HG02759 (cell line): Measurements from ENCODE around the gene C1orf216.
"Not testable (repeated sequence)": the region's sequence is repeated elsewhere in the genome, so short reads cannot be mapped to it uniquely, and the experiment has no call there.

ENCODE experiments used
- ATAC-seq: cut with Tn5 transposase; IDR thresholded peaks from one replicate; pipeline ENCODE4 v1.9.1; 2021; ENCODE audit warnings: mild to moderate bottlenecking, moderate library complexity; ENCODE audit not compliant: unreplicated experiment

C1orf216 gene

GRCh38 chr1:35707601-35708440 lies 10.9 kb downstream of the C1orf216 start:
- no peak for ATAC-seq

- ATAC-seq = no peak
These were observed 11.7 kb downstream of the C1orf216 start for GRCh38 chr1:35706846-35707600.

DNA sequence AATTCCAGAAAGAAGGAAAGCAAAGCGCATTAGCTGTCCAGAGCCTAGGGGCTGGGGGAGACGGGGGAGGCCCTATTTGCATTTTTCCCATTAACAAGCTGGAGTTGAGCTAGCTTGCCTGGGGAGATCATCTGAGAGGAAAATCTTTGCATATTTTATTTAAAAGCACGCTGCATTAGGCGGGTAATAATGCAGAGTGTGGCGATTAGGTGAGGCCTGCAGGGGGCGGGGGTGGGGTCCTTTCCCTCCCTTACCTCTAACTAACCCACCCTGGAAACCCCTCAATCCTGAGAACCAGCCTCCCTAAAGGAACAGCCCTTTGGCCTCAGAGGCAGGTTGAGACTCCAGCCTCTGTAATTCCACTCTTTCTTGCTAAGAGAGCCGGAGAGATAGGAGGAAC lies 16.2 kb downstream of the C1orf216 start:
- ATAC-seq = no peak

GRCh38 chr1:35699152-35699551 lies 19.5 kb downstream of the C1orf216 start:
- not testable (repeated sequence) for ATAC-seq

DNA sequence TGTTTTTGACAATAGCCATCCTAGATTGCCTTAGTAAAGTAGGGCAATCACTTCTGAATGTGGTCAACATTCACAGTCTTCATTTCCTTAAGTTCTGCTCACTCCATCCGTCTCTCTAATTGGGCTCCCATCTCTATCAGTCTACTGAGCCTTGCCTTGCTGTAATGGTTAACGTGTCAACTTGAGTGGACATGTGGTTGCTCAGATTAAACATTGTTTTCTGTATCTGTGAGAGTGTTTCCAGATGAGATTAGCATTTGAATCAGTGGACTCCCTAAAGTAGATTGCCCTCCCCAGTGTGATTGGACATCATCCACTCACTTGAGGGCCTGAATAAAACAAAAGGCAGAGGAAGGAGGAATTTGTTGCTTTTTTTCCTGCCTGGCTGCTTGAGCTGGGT lies 26.4 kb downstream of the C1orf216 start:
- no peak for ATAC-seq

GRCh38 chr1:35691571-35692220 lies 27.0 kb downstream of the C1orf216 start:
- ATAC-seq = no peak

- no peak for ATAC-seq
These were observed 27.6 kb downstream of the C1orf216 start for GRCh38 chr1:35691080-35691479.

DNA sequence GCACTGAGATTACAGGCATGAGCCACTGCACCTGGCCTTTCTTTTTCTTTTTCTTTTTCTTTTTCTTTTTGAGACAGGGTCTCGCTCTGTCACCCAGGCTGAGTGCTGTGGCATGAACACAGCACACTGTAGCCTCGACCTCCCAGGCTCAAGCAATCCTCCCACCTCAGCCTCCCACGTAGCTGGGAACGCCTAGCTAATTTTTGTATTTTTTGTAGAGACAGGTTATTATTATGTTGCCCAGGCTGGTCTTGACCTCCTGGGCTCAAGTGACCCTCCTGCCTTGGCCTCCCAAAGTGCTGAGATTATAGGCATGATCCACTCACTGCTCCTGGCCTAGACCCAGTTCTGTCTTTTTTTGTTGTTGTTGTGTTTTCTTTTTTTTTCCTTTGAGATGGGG lies 28.6 kb downstream of the C1orf216 start:
- ATAC-seq = not testable (repeated sequence)

- no peak for ATAC-seq
These were observed 30.5 kb downstream of the C1orf216 start for GRCh38 chr1:35688161-35688560.

GRCh38 chr1:35683012-35683411 lies 35.7 kb downstream of the C1orf216 start:
- no peak for ATAC-seq

DNA sequence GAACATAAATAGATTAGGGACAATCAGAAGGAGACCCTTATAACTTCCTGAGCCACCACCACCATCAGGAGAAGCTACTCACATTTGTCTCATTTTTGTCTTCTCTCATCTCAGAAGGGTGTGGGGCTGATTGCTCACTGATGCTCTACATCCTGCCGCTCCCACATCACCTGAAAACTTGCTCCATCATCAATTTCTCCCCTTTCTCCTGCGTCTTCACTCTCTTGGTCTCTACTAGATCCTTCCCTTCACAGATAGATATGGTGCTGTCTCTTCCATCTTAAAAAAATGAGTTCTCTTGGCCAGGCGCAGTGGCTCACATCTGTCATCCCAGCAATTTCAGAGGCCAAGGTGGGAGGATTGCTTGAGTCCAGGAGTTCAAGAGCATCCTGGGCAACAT lies 38.4 kb downstream of the C1orf216 start:
- ATAC-seq = no peak

- no peak for ATAC-seq
These were observed 42.9 kb downstream of the C1orf216 start for GRCh38 chr1:35675773-35676172.

- no peak for ATAC-seq
These were observed 44.6 kb downstream of the C1orf216 start for GRCh38 chr1:35674111-35674510.

- ATAC-seq = no peak
These were observed 46.6 kb downstream of the C1orf216 start for GRCh38 chr1:35672116-35672515.

DNA sequence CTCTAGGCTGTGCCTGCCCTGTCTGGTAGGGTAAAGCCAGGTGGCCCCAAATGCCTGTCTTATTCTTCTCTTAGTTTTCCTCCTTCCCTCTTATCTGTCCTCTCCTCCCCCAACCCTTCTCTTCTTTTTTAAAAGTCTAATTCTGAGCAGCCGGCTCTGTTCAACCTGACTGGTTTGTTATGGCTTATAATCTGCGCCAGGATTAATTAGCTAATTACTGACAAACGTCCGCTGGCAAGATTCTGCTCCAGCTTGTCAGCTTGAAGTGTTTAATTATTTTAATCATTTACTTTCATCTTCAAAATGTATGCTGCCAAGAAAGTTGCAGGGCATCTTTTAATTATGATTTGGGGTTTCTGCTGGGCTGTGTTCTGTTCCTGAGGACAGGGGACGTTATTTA lies 50.2 kb downstream of the C1orf216 start:
- no peak for ATAC-seq

GRCh38 chr1:35666916-35667315 lies 51.8 kb downstream of the C1orf216 start:
- ATAC-seq = no peak

- ATAC-seq = no peak
These were observed 52.5 kb downstream of the C1orf216 start for GRCh38 chr1:35666216-35666615.
